Astrocyte (in vitro differentiated cells and primary cell): Measurements from ENCODE around the gene POU2F1. TPM values are rescaled to one million over a fixed set of nuclear protein-coding genes. Genes with fewer than 3 reads are reported as not detected.

ENCODE experiments used
- DNase-seq: peaks from one replicate; pipeline ENCODE4 v3.0.0-alpha.2; 2010; ENCODE audit warnings: low read depth
- FAIRE-seq: peaks from 2 replicates; lab custom pipeline; 2011; peaks lifted over from hg19 to GRCh38; lab: Jason Lieb, UNC
- H2AFZ ChIP-seq: 2 replicates; pipeline ENCODE4 v1.6.0; 2012; ENCODE audit warnings: low read depth, low read length, inconsistent platforms
- H3K27ac ChIP-seq: 2 replicates; pipeline ENCODE4 v1.5.1; 2011; ENCODE audit warnings: low read depth, low read length, inconsistent platforms
- H3K27me3 ChIP-seq: 2 replicates; pipeline ENCODE4 v1.6.0; 2011; ENCODE audit warnings: low read length, inconsistent platforms; ENCODE audit not compliant: insufficient read depth
- H3K36me3 ChIP-seq: 2 replicates; pipeline ENCODE4 v1.5.1; 2011; ENCODE audit warnings: low read length, inconsistent platforms; ENCODE audit not compliant: insufficient read depth
- H3K4me1 ChIP-seq: 2 replicates; pipeline ENCODE4 v1.5.1; 2011; ENCODE audit warnings: low read length, inconsistent platforms; ENCODE audit not compliant: insufficient read depth
- H3K4me2 ChIP-seq: 2 replicates; pipeline ENCODE4 v1.6.0; 2012; ENCODE audit warnings: low read length, inconsistent platforms
- H3K4me3 ChIP-seq: 2 replicates; pipeline ENCODE4 v1.5.1; 2011; ENCODE audit warnings: low read depth, mild to moderate bottlenecking, low read length, inconsistent platforms; ENCODE audit not compliant: insufficient read depth
- H3K79me2 ChIP-seq: 2 replicates; pipeline ENCODE4 v1.6.0; 2012; ENCODE audit warnings: mild to moderate bottlenecking, low read length, inconsistent platforms; ENCODE audit not compliant: insufficient read depth
- H3K9ac ChIP-seq: 2 replicates; pipeline ENCODE4 v1.6.0; 2012; ENCODE audit warnings: mild to moderate bottlenecking, low read length, inconsistent platforms
- H3K9me3 ChIP-seq: 2 replicates; pipeline ENCODE4 v1.5.1; 2012; ENCODE audit warnings: low read depth, mild to moderate bottlenecking, low read length, inconsistent platforms; ENCODE audit not compliant: insufficient read depth
- H4K20me1 ChIP-seq: 2 replicates; pipeline ENCODE4 v1.6.0; 2012; ENCODE audit warnings: low read length, inconsistent platforms; ENCODE audit not compliant: insufficient read depth
- H3K27ac Mint-ChIP-seq: one replicate; pipeline ENCODE4 v1.8.0; 2021; ENCODE audit warnings: mild to moderate bottlenecking, mixed read lengths; ENCODE audit not compliant: unreplicated experiment
- H3K27me3 Mint-ChIP-seq: one replicate; pipeline ENCODE4 v1.8.0; 2021; ENCODE audit warnings: low read depth, mixed read lengths; ENCODE audit not compliant: unreplicated experiment
- H3K36me3 Mint-ChIP-seq: one replicate; pipeline ENCODE4 v1.8.0; 2021; ENCODE audit warnings: low read depth, mixed read lengths; ENCODE audit not compliant: unreplicated experiment
- H3K4me1 Mint-ChIP-seq: one replicate; pipeline ENCODE4 v1.8.0; 2021; ENCODE audit warnings: low read depth, mixed read lengths; ENCODE audit not compliant: unreplicated experiment
- H3K4me3 Mint-ChIP-seq: one replicate; pipeline ENCODE4 v1.8.0; 2021; ENCODE audit warnings: mild to moderate bottlenecking, moderate library complexity, mixed read lengths; ENCODE audit not compliant: unreplicated experiment
- H3K9me3 Mint-ChIP-seq: one replicate; pipeline ENCODE4 v1.8.0; 2021; ENCODE audit warnings: mild to moderate bottlenecking, mixed read lengths; ENCODE audit not compliant: unreplicated experiment
- EZH2 ChIP-seq: IDR thresholded peaks from 2 replicates; pipeline ENCODE4 v1.6.1; 2012; ENCODE audit warnings: mild to moderate bottlenecking, low read length, inconsistent platforms; ENCODE audit not compliant: insufficient read depth
- total RNA-seq: library from RNA; stranded (reverse); gene quantifications from 2 replicates; pipeline ENCODE4 v1.2.1, GENCODE V29; 2021
- TF ChIP-seq, protein P1 (sequence below): IDR thresholded peaks from 2 replicates; pipeline ENCODE4 v1.5.1; 2011; ENCODE audit warnings: low read depth, mild to moderate bottlenecking, inconsistent platforms, low read length, moderate library complexity; ENCODE audit not compliant: insufficient read depth

Gene POU2F1
- total RNA-seq, 1 donor from 2014 or later = 21.7 TPM

GRCh38 chr1:167360120-167360519 is 139.4 kb downstream of the POU2F1 start:
- no peaks in the 10 kb centered on the region for H3K27me3 Mint-ChIP-seq
- no peak overlapping the region for H3K27ac ChIP-seq

DNA sequence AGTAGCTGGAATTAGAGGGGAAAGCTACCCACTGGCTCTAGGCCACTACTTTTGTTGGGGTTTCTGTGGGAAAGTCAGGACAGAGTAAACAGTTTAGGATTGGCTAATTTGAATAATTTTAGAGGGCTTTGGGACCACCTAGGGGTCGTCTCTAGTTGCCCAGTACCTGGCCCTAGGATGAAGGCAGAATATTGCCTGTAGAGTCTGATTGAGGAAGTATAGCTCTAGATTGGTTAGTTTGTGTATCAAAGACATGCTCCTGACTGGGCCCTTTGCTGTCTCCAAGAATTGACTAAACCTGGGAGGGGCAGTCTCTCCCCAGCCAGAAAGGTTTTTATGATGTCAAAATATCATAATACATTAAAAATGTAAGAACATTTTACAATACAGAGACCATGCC is 142.0 kb downstream of the POU2F1 start:
- Histone ChIP-seq H3K4me2 (no peak overlapping the region), H3K9ac (no peak overlapping the region), H3K27ac (no peak overlapping the region), H3K27me3 (no peaks in the 10 kb centered on the region), H3K4me3 (no peak overlapping the region), H2AFZ (no peak overlapping the region), H3K4me1 (no peaks in the 10 kb centered on the region), H4K20me1 (peaks cover 25% of the 10 kb centered on the region), H3K36me3 (no peaks in the 10 kb centered on the region), H3K9me3 (no peaks in the 10 kb centered on the region), H3K79me2 (peaks cover 29% of the 10 kb centered on the region)
- Mint-ChIP-seq H3K27ac (no peak overlapping the region), H3K4me1 (no peaks in the 10 kb centered on the region), H3K4me3 (no peak overlapping the region), H3K27me3 (no peaks in the 10 kb centered on the region), H3K9me3 (no peaks in the 10 kb centered on the region), H3K36me3 (peaks cover 2% of the 10 kb centered on the region)
- DNase-seq (no peak), FAIRE-seq (no peak)
- TF ChIP-seq, protein P1, sequence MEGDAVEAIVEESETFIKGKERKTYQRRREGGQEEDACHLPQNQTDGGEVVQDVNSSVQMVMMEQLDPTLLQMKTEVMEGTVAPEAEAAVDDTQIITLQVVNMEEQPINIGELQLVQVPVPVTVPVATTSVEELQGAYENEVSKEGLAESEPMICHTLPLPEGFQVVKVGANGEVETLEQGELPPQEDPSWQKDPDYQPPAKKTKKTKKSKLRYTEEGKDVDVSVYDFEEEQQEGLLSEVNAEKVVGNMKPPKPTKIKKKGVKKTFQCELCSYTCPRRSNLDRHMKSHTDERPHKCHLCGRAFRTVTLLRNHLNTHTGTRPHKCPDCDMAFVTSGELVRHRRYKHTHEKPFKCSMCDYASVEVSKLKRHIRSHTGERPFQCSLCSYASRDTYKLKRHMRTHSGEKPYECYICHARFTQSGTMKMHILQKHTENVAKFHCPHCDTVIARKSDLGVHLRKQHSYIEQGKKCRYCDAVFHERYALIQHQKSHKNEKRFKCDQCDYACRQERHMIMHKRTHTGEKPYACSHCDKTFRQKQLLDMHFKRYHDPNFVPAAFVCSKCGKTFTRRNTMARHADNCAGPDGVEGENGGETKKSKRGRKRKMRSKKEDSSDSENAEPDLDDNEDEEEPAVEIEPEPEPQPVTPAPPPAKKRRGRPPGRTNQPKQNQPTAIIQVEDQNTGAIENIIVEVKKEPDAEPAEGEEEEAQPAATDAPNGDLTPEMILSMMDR = no peak

More at GRCh38 chr1:167360120-167360519, 139.4 kb downstream of the POU2F1 start:
- H3K27ac Mint-ChIP-seq = no peak overlapping the region
- no peak overlapping the region for H3K4me2 ChIP-seq
- no peaks in the 10 kb centered on the region for H3K9me3 ChIP-seq
- peaks cover 5% of the 10 kb centered on the region for H3K36me3 Mint-ChIP-seq
- no peaks in the 10 kb centered on the region for H3K4me1 ChIP-seq
- no peaks in the 10 kb centered on the region for H3K9me3 Mint-ChIP-seq
- peaks cover 29% of the 10 kb centered on the region for H3K79me2 ChIP-seq
- H3K9ac ChIP-seq = no peak overlapping the region
- H3K4me3 Mint-ChIP-seq = no peak overlapping the region
- peaks cover 25% of the 10 kb centered on the region for H4K20me1 ChIP-seq
- TF ChIP-seq EZH2 = no peak
- TF ChIP-seq, protein P1 = no peak
- H3K4me1 Mint-ChIP-seq = no peaks in the 10 kb centered on the region
- no peaks in the 10 kb centered on the region for H3K36me3 ChIP-seq
- no peak overlapping the region for H3K4me3 ChIP-seq
- no peak overlapping the region for H2AFZ ChIP-seq
- DNase-seq (peak; percentile 25), FAIRE-seq (no peak)
- no peaks in the 10 kb centered on the region for H3K27me3 ChIP-seq

- H3K4me3 ChIP-seq = no peak overlapping the region
- H3K4me1 Mint-ChIP-seq = no peaks in the 10 kb centered on the region
- H3K36me3 Mint-ChIP-seq = peaks cover 2% of the 10 kb centered on the region
- no peak overlapping the region for H3K4me3 Mint-ChIP-seq
- H3K27me3 ChIP-seq = no peaks in the 10 kb centered on the region
- no peak overlapping the region for H3K4me2 ChIP-seq
- no peaks in the 10 kb centered on the region for H3K36me3 ChIP-seq
- no peak for FAIRE-seq
- no peaks in the 10 kb centered on the region for H3K9me3 ChIP-seq
- H4K20me1 ChIP-seq = peaks cover 19% of the 10 kb centered on the region
- H3K27ac Mint-ChIP-seq = no peak overlapping the region
- H3K9me3 Mint-ChIP-seq = no peaks in the 10 kb centered on the region
- no peak overlapping the region for H2AFZ ChIP-seq
- no peaks in the 10 kb centered on the region for H3K27me3 Mint-ChIP-seq
- no peak for DNase-seq
- peaks cover 22% of the 10 kb centered on the region for H3K79me2 ChIP-seq
- TF ChIP-seq EZH2 = no peak
- TF ChIP-seq, protein P1 = no peak
- H3K9ac ChIP-seq = no peak overlapping the region
- H3K27ac ChIP-seq = no peak overlapping the region
- no peaks in the 10 kb centered on the region for H3K4me1 ChIP-seq
Observed at GRCh38 chr1:167364826-167365225, 144.1 kb downstream of the POU2F1 start.
